HG02973 (cell line): ENCODE measurements around the gene TMEM131.
"Not testable (repeated sequence)": the region's sequence is repeated elsewhere in the genome, so short reads cannot be mapped to it uniquely, and the experiment has no call there.

Experiments used
- ATAC-seq: cut with Tn5 transposase; IDR thresholded peaks from one replicate; pipeline ENCODE4 v1.9.1; 2021; ENCODE audit warnings: moderate library complexity; ENCODE audit not compliant: unreplicated experiment

Gene TMEM131

DNA sequence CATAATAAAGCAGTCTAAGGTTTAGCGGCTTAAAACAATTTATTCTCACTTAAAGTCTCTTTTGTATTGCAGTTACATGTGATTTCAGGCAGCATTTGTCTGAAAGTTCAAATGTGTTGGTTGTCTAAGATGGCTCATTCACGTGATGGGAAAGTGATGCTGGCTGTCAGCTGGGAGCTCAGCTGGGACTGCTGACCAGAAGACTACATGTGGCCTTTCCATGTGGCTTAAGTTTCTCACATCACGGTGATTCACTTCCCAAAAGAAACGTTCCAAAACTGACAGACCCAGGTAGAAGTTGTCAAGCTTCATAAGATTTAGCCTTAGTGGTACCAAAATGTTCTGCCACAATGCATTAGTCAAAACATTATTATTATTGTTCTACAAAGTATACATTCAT is 76.9 kb downstream of the TMEM131 start:
- no peak for ATAC-seq

DNA sequence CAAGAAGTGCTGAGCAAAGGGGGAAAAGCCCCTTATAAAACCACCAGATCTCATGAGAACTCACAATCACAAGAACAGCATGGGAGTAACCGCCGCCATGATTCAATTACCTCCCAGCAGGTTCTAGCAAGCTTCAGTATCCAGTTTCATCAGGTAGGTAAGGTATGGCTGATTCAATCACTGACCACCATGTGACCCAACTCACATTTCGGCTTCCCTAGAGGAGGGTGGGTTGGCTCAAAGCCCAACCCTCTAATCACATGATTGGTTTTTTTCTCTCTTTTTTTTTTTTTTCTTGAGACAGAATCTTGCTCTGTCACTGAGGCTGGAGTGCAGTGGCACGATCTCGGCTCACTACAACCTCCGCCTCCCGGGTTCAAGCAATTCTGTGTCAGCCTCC is 78.1 kb downstream of the TMEM131 start:
- ATAC-seq, result not testable (repeated sequence)

DNA sequence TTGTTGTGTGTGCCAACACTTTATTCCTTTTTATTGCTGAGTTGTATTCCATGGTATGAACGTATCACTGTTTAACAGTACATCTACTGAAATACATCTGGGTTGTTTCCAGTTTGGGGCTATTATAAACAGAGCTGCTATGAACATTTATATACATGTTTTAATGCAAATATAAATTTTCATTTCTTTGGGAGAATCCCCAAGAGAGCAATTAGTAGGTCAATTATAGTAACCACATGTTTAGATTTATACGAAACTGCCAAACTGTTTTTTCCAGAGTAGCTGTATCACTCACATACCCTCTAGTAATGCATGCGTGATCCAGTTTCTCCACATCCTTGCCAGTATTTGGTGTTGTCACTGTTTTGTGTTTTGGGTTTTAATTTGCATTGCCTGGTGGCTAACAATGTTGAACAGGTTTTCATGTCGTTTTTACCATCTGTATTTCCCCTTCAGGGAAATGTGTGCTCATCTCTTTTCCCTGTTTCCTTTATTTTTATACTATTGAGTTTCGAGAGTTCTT is 81.0 kb downstream of the TMEM131 start:
- no peak for ATAC-seq

DNA sequence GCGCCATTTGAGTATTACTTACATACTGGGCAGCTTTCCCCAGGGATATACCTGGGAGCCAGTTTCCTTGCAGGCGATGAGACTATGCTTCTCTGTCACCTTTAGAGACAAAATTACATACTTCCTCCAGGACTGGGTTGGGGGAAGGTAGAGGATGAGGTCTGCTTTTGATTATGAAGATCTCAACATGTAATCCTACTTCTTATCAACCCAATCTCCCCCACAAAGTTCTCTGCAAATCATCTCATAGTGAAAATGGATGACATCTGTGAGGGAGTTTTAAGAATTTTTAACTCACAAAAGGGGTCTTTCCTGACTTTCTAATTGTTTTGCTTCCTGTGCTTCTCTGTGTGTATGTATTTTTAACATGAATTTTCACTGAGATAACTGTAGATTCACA is 81.9 kb downstream of the TMEM131 start:
- no peak for ATAC-seq

DNA sequence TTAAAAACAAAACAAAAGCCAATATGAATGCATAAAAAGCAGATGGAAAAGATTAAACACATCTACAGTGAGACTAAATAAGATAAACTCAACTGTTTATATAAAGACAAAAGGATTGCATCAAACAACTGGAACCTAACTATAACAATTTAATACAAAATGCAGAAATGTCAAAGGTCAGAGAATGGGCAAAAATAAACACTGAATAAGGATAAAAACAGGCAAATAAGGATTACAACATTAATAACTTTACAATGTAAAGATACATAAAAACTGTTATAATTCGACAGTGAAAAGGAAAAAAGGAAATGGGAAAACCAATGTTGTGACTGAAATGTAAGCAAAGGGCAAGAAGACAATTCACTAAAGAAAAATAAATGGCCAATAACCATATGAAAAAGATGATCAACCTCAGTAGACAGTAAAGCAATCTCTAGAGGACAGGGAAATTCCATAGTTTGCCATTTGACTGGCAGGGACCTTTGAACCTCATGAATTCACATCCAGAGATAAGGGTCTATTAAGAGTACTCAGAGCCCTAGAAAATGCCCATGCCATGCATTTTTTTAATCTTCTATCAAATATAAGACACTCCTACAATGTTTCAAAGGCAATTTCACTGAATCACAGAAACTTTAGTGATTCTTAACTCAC is 83.7 kb downstream of the TMEM131 start:
- no peak for ATAC-seq

DNA sequence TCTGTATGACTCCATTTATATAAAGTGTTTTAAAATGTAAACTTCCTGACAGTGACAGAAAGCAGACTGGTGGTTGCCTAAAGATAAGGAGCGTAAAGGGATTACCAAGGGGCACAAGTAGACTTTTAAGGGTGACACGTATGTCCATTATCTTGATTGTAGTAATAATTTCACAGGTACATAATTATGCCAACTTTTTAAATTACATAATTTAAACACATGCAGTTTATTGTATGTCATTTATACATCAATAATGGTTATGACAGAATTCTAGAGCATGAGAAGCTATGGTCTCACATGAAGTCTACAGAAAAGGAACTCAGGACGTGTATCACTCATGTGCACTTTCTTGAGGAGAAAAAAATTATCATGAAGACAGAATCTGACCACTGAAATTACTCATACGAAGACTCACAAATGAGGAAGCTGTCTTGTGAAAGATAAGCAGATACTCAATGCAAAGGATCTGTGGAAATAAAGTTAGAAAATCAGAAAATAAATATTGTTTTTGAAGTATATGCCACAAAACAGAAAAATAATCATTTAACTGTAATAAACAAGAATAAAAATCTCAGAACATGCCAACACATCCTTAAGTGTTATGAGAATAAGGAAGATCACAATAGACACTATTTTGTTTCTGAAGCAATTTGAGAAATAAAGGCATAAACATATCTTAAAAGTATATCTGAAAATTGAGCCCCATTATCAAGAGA is 84.4 kb downstream of the TMEM131 start:
- ATAC-seq, result peak; percentile 69

DNA sequence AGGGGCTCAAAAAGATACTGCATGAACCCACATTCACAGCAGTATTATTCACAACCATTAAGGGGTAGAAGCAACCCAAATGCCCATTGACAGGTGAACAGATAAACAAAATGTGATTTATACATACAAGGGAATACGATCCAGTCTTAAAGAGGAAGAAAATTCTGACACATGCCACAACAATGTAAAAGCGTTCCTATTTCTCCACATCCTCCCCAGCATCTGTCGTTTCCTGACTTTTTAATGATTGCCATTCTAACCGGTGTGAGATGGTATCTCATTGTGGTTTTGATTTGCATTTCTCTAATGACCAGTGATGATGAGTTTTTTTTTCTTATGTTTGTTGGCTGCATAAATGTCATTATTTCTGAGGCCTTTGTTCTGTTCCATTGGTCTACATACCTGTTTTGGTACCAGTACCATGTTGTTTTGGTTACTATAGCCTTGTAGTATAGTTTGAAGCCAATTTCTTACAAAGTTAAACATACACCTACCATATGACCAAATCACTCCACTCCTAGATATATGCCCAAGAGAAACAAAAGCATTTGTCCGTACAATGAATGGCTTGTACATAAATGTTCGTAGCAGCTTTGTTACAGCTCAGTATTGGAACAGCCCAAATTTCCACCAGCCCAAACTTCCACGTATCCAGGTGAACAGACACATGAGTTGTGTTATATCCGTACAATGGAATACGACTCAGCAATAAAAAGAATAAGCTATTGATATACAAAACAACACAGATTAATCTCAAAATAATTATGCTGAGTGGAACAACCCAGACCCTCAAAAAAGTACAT is 85.1 kb downstream of the TMEM131 start:
- no peak for ATAC-seq

DNA sequence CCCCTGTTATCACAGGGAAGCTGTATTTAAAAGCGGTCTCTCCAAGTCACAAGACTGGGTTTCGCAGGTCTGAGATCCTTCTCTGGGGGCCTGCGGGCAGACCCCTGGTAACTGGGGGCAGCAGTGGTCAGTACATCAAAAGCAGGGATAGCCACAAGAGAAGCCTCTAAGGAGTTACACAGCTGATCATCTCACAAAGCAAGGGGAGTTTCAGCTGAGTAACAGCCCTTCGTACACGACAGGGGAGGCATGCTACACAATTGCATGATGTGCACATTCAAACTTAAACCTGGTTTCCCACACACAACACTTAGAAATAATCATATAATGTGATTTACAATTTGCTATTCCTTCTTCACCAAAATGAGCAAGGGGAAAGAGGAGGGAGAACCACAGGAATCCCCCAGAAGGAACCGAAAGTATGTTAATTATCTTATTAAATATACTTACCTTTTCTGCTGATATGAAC is 87.5 kb downstream of the TMEM131 start:
- ATAC-seq, result no peak

DNA sequence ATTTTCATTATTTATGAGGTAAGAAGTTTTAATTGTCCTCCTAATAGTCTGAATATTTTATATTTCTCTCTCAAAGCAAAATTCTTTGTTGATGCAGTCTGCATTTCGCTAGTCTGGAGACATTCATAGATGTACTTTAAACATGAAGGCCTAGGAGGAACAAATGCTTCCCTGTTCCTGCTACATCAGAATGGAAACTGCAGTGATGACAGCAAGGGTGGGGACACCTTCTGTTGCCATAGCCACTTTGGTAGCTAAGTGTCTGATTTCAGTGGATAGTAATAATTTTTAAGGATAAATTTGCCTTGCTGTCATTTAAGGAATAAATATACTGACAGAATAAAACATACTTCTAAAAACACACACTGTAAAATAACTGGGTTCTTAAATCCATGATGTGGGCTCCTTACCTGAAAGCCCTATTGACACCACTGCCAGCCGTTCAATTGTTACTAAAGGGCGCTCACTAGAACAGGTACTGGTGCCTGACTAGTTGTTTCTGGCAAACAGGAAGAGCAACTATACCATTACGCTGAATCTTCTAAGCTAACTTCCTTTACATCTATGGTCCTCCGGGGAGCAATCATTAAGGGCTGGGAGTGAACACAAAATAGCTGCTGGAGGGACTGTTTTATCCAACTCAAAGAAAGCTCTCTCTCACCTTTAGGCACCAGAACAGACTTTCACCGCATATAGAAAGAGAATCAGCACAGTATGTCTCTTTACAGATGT is 88.2 kb downstream of the TMEM131 start:
- ATAC-seq, result no peak

DNA sequence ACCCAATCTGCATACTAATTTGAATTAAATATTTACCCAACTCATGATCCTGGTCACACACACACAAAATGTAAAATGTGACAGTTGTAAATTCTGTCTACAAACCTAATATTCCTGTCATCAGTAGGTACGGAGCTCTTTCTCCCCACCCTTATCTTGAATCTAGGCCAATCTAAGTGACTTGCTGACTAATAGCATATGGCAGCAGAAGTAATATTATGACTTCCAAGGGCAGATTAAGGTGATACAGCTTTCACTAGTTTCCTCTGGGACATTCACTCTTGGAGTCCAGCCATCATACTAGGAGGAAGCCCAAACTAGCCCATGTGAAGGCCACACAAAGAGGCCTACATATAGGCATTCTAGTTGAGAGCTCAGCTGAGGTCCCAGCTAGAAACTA is 89.4 kb downstream of the TMEM131 start:
- no peak for ATAC-seq

DNA sequence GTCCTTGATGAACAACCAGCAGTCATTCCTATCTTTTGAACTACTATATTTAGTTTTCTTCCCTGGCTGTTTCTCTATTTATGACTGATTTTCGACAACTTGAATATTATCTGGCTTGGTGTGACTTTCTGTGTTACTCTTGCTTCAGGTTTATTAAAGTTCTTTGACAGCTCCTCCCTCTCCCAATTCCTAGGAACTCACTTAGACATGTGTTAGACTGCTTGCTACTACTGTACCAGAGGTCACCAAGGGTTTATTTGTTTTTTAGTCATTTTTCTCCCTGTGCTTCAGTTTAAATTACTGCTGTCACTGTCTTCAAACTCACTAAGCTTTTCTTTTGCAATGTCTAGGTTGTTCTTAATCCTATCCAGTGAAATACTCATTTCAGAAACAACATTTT is 90.5 kb downstream of the TMEM131 start:
- no peak for ATAC-seq

DNA sequence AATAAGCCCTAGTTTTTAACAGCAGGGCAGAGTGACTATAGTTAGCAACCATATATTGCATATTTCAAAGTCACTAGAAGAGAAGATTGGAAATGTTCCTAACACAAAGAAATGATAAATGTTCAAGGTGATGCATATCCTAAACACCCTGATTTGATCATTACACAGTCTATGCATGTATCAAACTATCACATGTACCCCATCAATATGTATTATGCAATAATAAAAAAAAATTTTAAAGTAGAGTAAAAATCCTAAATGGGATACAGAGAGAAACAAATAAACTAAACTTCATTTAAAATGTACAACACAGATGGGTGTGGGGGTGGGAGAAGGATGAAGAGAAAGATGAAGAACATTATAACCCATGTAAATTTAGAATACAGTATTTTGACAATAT is 93.9 kb downstream of the TMEM131 start:
- no peak for ATAC-seq

DNA sequence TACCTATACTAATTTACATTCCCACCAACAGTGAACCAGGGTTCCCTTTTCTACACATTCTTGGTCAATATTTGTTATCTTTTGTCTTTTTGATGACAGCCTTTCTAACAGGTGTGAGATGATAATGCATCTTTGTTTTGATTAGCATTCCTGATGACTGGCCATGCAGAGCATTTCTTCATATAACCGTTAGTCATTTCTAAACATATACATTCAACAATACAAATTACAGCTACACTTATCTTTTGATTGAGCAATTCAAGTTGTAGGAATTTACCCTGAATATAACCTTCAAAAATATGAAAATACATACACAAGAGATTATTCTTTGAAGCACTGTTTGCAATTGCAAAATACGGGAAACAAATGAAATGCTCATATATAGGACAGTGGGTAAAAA is 94.9 kb downstream of the TMEM131 start:
- no peak for ATAC-seq

DNA sequence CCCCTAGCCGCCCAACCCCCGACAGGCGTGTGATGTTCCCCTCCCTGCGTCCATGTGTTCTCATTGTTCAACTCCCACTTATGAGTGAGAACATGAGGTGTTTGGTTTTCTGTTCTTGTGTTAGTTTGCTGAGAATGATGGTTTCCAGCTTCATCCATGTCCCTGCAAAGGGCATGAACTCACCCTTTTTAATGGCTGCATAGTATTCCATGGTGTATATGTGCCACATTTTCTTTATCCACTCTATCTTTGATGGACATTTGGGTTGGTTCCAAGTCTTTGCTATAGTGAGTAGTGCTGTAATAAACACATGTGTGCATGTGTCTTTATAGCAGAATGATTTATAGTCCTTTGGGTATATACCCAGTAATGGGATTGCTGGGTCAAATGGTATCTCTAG is 102.7 kb downstream of the TMEM131 start:
- not testable (repeated sequence) for ATAC-seq

DNA sequence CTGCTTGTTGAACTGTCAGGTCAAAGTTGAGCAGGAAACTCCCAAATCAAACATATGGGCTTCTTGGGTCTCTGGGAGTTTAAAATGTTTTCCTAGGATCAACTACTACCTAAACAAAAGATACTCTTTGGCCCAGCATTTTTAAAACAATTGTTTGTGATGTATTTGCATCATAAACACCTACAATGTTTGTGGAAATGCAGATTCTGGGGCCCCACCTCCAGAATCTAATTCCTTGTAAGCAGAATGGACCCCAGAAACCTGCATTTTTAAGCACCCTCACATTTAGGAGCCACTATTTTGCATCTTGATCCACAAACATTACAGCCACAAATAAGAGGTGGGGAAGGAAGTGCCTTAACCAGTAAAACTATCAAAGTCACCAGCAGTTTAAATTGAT is 104.1 kb downstream of the TMEM131 start:
- ATAC-seq, result no peak

DNA sequence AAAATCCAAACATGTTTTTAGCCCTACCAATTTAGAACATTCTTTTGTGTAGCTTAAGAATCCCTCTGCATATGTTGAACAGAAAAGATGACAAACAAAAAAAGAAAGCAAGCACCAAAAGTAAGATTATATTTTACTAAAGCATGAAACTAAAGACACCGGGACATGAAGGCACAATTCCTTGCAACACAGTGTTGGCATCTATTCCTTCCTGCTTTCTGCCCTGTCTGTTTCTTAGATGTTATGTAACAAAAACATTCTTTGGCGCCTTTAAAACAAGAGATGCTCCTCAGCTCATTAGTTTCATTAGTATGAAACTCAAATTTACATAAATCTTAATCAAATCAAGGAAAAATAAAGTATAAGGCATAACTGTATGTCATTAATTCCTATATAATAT is 106.6 kb downstream of the TMEM131 start:
- no peak for ATAC-seq

DNA sequence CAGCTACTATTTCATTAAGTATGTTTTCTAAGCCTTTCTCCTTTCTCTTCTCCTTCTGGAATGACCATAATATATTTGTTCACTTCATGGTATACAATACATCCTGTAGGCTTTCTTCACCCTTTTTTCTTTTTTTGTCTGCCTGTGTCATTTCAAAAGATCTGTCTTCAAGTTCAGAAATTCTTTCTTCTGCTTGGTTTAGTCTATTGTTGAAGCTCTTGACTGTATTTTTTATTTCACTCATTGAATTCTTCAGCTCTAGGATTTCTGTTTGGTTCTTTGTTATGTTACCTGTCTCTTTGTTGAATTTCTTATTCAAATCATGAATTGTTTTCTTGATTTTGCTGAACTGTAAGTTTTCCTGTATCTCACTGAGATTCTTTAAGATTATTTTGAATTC is 109.9 kb downstream of the TMEM131 start:
- no peak for ATAC-seq

DNA sequence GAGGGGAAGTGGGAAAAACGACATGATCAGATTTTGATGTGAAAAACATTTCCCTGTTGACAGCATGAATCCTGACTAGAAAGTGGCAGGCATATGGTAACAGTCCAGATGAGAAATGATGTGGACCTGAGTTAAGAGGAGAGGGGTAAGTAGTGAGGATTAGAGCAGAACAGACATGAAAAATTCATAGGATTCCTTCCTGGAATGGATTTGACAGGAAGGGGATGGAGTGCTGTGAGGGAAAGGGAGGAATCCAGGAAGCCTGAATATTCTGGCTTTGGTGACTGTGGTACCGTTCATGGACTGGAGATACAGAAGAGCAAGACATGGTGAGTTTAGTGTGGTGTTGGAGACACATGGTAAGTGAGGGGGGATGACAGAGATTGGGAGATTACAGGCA is 115.4 kb downstream of the TMEM131 start:
- no peak for ATAC-seq

DNA sequence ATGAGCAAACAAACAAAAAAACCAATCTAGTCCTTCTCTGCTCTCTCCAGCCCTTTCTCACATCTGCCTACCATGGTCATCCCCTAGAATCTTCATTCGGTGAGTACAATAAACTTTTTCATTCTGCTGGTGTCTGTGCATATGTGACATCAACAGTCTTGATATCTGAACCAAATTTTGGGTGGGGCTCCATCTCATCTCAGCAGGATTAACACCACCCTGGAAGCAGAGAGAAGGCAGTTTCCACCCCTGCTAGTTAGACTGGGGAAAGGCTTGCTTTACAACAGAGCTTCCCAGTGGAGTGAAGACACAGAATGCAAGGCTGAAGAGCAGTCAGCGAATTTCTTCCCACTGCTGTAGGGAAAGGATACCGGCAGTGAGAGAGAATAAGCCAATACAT is 116.9 kb downstream of the TMEM131 start:
- no peak for ATAC-seq

DNA sequence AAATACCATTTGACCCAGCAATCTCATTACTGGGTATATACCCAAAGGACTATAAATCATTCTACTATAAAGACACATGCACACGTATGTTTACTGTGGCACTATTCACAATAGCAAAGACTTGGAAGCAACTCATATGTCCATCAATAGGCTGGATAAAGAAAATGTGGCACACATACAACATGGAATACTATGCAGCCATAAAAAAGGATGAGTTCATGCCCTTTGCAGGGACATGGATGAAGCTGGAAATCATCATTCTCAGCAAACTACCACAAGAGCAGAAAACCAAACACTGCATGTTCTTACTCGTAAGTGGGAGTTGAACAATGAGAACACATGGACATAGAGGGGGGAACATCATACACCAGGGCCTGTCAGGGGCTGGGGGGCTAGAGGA is 117.4 kb downstream of the TMEM131 start:
- not testable (repeated sequence) for ATAC-seq
